Retinal pigment epithelial cell (primary cell): ENCODE data around the gene CNTROB.

Experiments
- DNase-seq: peaks from one replicate; pipeline ENCODE4 v3.0.0-alpha.2; 2010; ENCODE audit warnings: low read depth
- H3K4me3 ChIP-seq: 2 replicates; pipeline ENCODE4 v1.5.1; 2011; ENCODE audit warnings: mild to moderate bottlenecking, low read length, control low read depth, moderate library complexity
- CTCF ChIP-seq: conservative IDR thresholded peaks from 2 replicates; pipeline ENCODE4 v1.5.1; 2011; ENCODE audit warnings: low read depth, low read length, control low read depth, inconsistent platforms

Gene CNTROB

GRCh38 chr17:7959503-7960253 lies 27.7 kb downstream of the CNTROB start:
- no peak for TF ChIP-seq CTCF
- H3K4me3 ChIP-seq = no peak overlapping the region
- DNase-seq = no peak

- no peak overlapping the region for H3K4me3 ChIP-seq
- TF ChIP-seq CTCF = no peak
- no peak for DNase-seq
Observed at GRCh38 chr17:7961421-7961820, 29.4 kb downstream of the CNTROB start.

- no peak overlapping the region for H3K4me3 ChIP-seq
- no peak for DNase-seq
- no peak for TF ChIP-seq CTCF
Observed at GRCh38 chr17:7967751-7968150, 35.7 kb downstream of the CNTROB start.

- no peak overlapping the region for H3K4me3 ChIP-seq
- TF ChIP-seq CTCF = no peak
- DNase-seq = no peak
Observed at GRCh38 chr17:7969433-7969832, 37.4 kb downstream of the CNTROB start.

- no peak for DNase-seq
- TF ChIP-seq CTCF = no peak
- H3K4me3 ChIP-seq = no peak overlapping the region
Observed at GRCh38 chr17:7971651-7972050, 39.6 kb downstream of the CNTROB start.

GRCh38 chr17:7972131-7972785 lies 40.3 kb downstream of the CNTROB start:
- no peak overlapping the region for H3K4me3 ChIP-seq
- TF ChIP-seq CTCF = peak; percentile 26
- DNase-seq = no peak

GRCh38 chr17:7974638-7975131 lies 42.7 kb downstream of the CNTROB start:
- DNase-seq = no peak
- H3K4me3 ChIP-seq = no peak overlapping the region
- no peak for TF ChIP-seq CTCF
